ENCODE results near the gene MOV10L1. TPM values are rescaled to one million over a fixed set of nuclear protein-coding genes. Genes with fewer than 3 reads are reported as not detected.

MOV10L1 gene
- total RNA-seq, 2 donors from 2014 or later, result 0.27 to 0.50 TPM

DNA sequence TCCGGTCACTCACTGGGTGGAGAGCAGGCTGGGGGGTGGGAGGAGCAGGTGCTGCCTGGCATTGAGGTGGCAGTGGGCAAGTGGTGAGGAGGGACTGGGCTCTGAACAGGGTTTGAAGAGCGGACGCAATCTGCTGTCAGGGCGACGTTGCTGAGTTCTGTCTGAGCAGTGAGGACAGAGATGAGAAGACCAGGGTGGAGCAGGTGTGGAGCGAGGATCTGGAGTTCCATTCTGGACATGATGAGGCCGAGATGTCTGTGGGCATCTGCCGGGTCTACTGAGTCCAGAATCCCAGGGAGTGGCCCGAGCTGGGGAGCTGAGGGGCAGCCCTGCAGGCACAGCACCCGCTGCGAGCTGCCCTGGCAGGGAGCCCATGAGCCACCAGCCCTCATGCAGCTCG lies 2.2 kb upstream of the MOV10L1 start:
- DNase-seq, result no peak
- Histone ChIP-seq H3K9me3 (no peaks in the 10 kb centered on the region), H3K27me3 (no peaks in the 10 kb centered on the region), H3K27ac (no peak overlapping the region), H3K4me3 (no peak overlapping the region), H3K9ac (ENCODE audit: low read depth in 2 of 2, low read length in 2 of 2) (no peak overlapping the region), H3K4me1 (peaks cover 2% of the 10 kb centered on the region), H3K36me3 (no peaks in the 10 kb centered on the region)
- TF ChIP-seq, protein P1, sequence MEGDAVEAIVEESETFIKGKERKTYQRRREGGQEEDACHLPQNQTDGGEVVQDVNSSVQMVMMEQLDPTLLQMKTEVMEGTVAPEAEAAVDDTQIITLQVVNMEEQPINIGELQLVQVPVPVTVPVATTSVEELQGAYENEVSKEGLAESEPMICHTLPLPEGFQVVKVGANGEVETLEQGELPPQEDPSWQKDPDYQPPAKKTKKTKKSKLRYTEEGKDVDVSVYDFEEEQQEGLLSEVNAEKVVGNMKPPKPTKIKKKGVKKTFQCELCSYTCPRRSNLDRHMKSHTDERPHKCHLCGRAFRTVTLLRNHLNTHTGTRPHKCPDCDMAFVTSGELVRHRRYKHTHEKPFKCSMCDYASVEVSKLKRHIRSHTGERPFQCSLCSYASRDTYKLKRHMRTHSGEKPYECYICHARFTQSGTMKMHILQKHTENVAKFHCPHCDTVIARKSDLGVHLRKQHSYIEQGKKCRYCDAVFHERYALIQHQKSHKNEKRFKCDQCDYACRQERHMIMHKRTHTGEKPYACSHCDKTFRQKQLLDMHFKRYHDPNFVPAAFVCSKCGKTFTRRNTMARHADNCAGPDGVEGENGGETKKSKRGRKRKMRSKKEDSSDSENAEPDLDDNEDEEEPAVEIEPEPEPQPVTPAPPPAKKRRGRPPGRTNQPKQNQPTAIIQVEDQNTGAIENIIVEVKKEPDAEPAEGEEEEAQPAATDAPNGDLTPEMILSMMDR (IDR thresholded peaks at IDR 0.05), result no peak
- intact Hi-C loops (cut with DNase I), result no loop called here

- Histone ChIP-seq H3K4me1 (peaks cover 2% of the 10 kb centered on the region), H3K9me3 (no peaks in the 10 kb centered on the region), H3K27ac (no peak overlapping the region), H3K9ac (ENCODE audit: low read depth in 2 of 2, low read length in 2 of 2) (no peak overlapping the region), H3K36me3 (no peaks in the 10 kb centered on the region), H3K27me3 (no peaks in the 10 kb centered on the region), H3K4me3 (no peak overlapping the region)
- no peak for DNase-seq
- intact Hi-C loops (cut with DNase I), result no loop called here
- TF ChIP-seq, protein P1 (IDR thresholded peaks at IDR 0.05), result no peak
Measured at GRCh38 chr22:50088096-50088495, 1.7 kb upstream of the MOV10L1 start.

GRCh38 chr22:50089231-50089630 lies 575 bp upstream of the MOV10L1 start:
- intact Hi-C loops (cut with DNase I), result no loop called here
- Histone ChIP-seq H3K9me3 (no peaks in the 10 kb centered on the region), H3K4me3 (no peak overlapping the region), H3K4me1 (no peaks in the 10 kb centered on the region), H3K27me3 (no peaks in the 10 kb centered on the region), H3K9ac (ENCODE audit: low read depth in 2 of 2, low read length in 2 of 2) (no peak overlapping the region), H3K27ac (no peak overlapping the region), H3K36me3 (no peaks in the 10 kb centered on the region)
- TF ChIP-seq, protein P1 (IDR thresholded peaks at IDR 0.05), result no peak
- no peak for DNase-seq

GRCh38 chr22:50090412-50090714 lies 557 bp downstream of the MOV10L1 start:
- no peaks in the 10 kb centered on the region for H3K36me3 ChIP-seq
- H3K27ac ChIP-seq, result no peak overlapping the region
- H3K9ac ChIP-seq (ENCODE audit: low read depth in 2 of 2, low read length in 2 of 2), result no peak overlapping the region
- H3K4me1 ChIP-seq, result no peaks in the 10 kb centered on the region
- no peak overlapping the region for H3K4me3 ChIP-seq
- H3K27me3 ChIP-seq, result no peaks in the 10 kb centered on the region
- intact Hi-C loops (cut with DNase I), result no loop called here
- TF ChIP-seq, protein P1 (IDR thresholded peaks at IDR 0.05), result no peak
- no peak for DNase-seq
- no peaks in the 10 kb centered on the region for H3K9me3 ChIP-seq

- H3K4me1 ChIP-seq, result no peaks in the 10 kb centered on the region
- no peak overlapping the region for H3K27ac ChIP-seq
- no peak for DNase-seq
- H3K9me3 ChIP-seq, result no peaks in the 10 kb centered on the region
- H3K36me3 ChIP-seq, result no peaks in the 10 kb centered on the region
- H3K27me3 ChIP-seq, result no peaks in the 10 kb centered on the region
- TF ChIP-seq, protein P1 (IDR thresholded peaks at IDR 0.05), result no peak
- intact Hi-C loops (cut with DNase I), result no loop called here
- no peak overlapping the region for H3K4me3 ChIP-seq
- no peak overlapping the region for H3K9ac ChIP-seq (ENCODE audit: low read depth in 2 of 2, low read length in 2 of 2)
Measured at GRCh38 chr22:50091092-50091768, 1.4 kb downstream of the MOV10L1 start.

Data from colonic mucosa (tissue), 4 donors.